ENCODE results near the gene SURF1.

GRCh38 chr9:133367778-133368177, 11.5 kb upstream of the SURF1 start:
- TF ChIP-seq POLR2A (IDR thresholded peaks at IDR 0.05) (no peak), CTCF (IDR thresholded peaks at IDR 0.05) (no peak)
